NT2/D1 (cell line): ENCODE data around the gene IFI44L.

Experiments used
- DNase-seq: peaks from one replicate; pipeline ENCODE4 v3.0.0-alpha.2; 2011; ENCODE audit warnings: low read depth, low spot score
- H3K27me3 ChIP-seq: 2 replicates; pipeline ENCODE4 v1.6.0; 2011; ENCODE audit warnings: mild to moderate bottlenecking; ENCODE audit not compliant: insufficient read length, insufficient read depth
- H3K36me3 ChIP-seq: 2 replicates; pipeline ENCODE4 v1.6.1; 2011; ENCODE audit warnings: mild to moderate bottlenecking, low read length, mixed read lengths; ENCODE audit not compliant: insufficient read depth, insufficient read length
- H3K4me1 ChIP-seq: 2 replicates; pipeline ENCODE4 v1.5.1; 2011; ENCODE audit not compliant: insufficient read depth, insufficient read length
- H3K4me3 ChIP-seq: 2 replicates; pipeline ENCODE4 v1.5.1; 2011; ENCODE audit warnings: low read depth; ENCODE audit not compliant: insufficient read length
- H3K9ac ChIP-seq: 2 replicates; pipeline ENCODE4 v1.6.0; 2011; ENCODE audit warnings: low read depth; ENCODE audit not compliant: insufficient read length
- H3K9me3 ChIP-seq: 2 replicates; pipeline ENCODE4 v1.5.1; 2011; ENCODE audit warnings: mild to moderate bottlenecking, low read length; ENCODE audit not compliant: insufficient read depth
- SUZ12 ChIP-seq: IDR thresholded peaks from 2 replicates; pipeline ENCODE4 v1.6.1; 2011; ENCODE audit not compliant: insufficient read length, insufficient read depth; ENCODE audit errors: extremely low read depth
- YY1 ChIP-seq: IDR thresholded peaks from 2 replicates; pipeline ENCODE4 v1.6.1; 2011; ENCODE audit not compliant: insufficient read length, insufficient read depth
- ZNF274 ChIP-seq: IDR thresholded peaks from 2 replicates; pipeline ENCODE4 v1.6.1; 2011; ENCODE audit warnings: mild to moderate bottlenecking, low read depth, low read length

The IFI44L gene

DNA sequence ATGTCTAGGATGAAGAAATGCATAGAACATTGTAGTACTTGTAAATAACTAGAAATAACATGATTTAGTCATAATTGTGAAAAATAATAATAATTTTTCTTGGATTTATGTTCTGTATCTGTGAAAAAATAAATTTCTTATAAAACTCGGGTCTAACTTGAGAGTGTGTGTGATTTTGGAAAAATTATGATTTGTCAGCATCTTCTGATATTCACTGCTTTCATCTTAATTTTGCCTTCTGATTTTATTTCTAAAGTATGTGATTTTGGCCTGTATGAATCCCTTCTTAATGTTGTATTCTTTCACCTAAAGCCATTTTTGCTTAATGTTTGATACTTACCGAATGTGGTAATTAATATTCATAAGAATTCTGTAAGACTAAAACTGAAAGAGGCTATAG, 43.7 kb downstream of the IFI44L start:
- H3K27me3 ChIP-seq = no peaks in the 10 kb centered on the region
- no peak overlapping the region for H3K4me3 ChIP-seq
- no peaks in the 10 kb centered on the region for H3K4me1 ChIP-seq
- H3K9me3 ChIP-seq = no peaks in the 10 kb centered on the region
- TF ChIP-seq YY1 = no peak
- no peak for TF ChIP-seq SUZ12
- no peak for TF ChIP-seq ZNF274
- H3K9ac ChIP-seq = no peak overlapping the region
- DNase-seq = no peak
- no peaks in the 10 kb centered on the region for H3K36me3 ChIP-seq

DNA sequence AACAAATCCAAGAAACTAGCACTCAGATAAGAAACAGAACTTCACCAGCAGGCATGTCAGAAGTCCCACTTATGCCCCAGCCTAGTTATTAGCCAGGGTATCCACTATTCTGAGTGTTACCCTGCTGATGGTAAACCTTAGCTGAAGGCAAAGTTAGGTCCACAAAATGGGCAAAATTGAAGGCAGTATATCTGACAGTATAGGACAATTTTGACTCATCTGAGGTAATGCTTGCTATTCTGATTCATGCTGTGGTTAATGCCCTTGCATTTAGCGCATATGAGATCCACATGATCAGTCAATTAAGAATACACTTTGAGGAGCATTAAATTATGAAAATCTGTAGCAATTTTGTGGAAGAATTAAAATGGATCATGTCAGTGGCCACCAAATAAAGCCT, 44.5 kb downstream of the IFI44L start:
- H3K9ac ChIP-seq = no peak overlapping the region
- no peaks in the 10 kb centered on the region for H3K27me3 ChIP-seq
- TF ChIP-seq SUZ12 (no peak), YY1 (no peak), ZNF274 (no peak)
- no peaks in the 10 kb centered on the region for H3K4me1 ChIP-seq
- DNase-seq = no peak
- H3K36me3 ChIP-seq = no peaks in the 10 kb centered on the region
- H3K4me3 ChIP-seq = no peak overlapping the region
- H3K9me3 ChIP-seq = no peaks in the 10 kb centered on the region

DNA sequence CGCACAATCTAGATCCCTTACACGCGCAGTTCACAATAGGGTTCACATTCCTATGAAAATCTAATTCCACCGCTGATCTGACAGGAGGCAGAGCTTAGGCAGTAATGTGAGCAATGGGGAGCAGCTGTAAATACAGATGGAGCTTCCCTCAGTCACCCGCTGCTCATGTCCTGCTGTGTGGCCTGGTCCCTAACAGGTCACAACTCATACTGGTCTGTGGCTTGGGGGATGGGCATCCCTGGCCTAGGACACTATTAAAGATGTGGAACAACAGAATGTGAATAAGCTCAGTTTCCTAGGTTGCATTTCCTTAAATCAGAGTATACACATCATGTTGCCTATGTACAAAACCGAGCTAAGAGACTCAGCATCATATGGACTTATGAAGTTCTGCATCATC, 45.6 kb downstream of the IFI44L start:
- TF ChIP-seq YY1 (no peak), ZNF274 (no peak), SUZ12 (no peak)
- Histone ChIP-seq H3K36me3 (no peaks in the 10 kb centered on the region), H3K9ac (no peak overlapping the region), H3K27me3 (no peaks in the 10 kb centered on the region), H3K4me1 (no peaks in the 10 kb centered on the region), H3K9me3 (no peaks in the 10 kb centered on the region), H3K4me3 (no peak overlapping the region)
- no peak for DNase-seq

DNA sequence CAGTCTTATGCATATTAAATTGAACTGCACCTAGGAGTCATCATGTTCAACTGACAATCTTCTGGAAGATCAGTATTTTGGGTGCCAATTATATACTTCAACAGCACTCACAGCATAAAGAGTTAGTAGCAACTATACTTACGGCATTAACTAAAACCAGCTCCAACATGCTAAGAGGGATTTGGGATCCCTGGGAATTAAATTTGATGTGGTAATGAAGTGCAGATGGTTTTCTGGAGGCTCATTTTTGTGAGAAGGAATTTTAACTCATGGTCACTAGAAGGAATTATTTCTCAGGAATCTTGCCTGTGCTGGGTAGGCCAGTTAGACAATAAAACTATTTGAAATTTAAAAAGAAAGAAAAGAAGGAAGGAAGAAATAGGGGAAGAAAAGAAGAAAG, 47.7 kb downstream of the IFI44L start:
- H3K4me1 ChIP-seq = no peaks in the 10 kb centered on the region
- no peaks in the 10 kb centered on the region for H3K27me3 ChIP-seq
- no peaks in the 10 kb centered on the region for H3K36me3 ChIP-seq
- no peaks in the 10 kb centered on the region for H3K9me3 ChIP-seq
- H3K4me3 ChIP-seq = no peak overlapping the region
- no peak overlapping the region for H3K9ac ChIP-seq
- no peak for DNase-seq
- no peak for TF ChIP-seq SUZ12
- TF ChIP-seq YY1 = no peak
- no peak for TF ChIP-seq ZNF274

DNA sequence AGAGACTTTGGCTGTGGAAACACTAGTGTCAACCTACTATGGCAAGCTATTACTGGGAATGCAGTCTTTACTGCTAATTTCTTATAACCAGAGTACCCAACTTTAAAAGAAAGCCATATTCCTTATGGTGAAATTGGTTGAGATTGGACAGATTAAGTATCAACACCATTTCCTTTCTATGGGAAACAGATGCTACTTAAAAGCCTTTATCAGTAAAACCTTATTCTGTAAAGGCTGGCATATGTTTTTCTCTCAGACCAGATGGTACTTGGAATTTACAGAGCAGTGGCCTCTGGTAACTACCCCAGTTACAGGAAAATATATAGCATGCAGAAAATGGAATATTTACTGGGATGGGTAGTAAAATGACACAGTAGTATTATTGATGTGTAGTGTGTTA, 48.2 kb downstream of the IFI44L start:
- H3K4me3 ChIP-seq = no peak overlapping the region
- H3K36me3 ChIP-seq = no peaks in the 10 kb centered on the region
- DNase-seq = no peak
- no peaks in the 10 kb centered on the region for H3K27me3 ChIP-seq
- H3K4me1 ChIP-seq = no peaks in the 10 kb centered on the region
- TF ChIP-seq SUZ12 (no peak), YY1 (no peak), ZNF274 (no peak)
- H3K9ac ChIP-seq = no peak overlapping the region
- H3K9me3 ChIP-seq = no peaks in the 10 kb centered on the region

DNA sequence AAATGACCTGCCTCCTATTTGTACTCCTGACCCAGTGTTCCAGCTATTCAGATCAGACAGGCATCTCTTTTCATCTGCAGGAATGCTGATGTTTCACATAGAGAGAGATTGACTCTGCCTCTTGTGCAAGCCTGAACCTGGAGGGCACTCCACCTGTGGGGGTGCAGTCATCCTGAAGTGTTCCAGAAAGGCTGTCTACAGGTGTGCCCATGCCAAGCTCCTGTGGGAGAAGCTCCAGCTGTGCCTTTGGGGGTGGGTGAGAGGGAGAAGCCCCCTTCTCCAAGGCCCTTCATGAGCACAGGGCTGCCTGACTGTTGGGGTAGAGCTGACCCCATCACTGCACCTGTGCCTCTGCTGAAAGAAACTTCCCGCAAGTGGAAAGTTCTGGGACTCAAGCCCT, 52.2 kb downstream of the IFI44L start:
- Histone ChIP-seq H3K4me1 (no peaks in the 10 kb centered on the region), H3K4me3 (no peak overlapping the region), H3K9me3 (no peaks in the 10 kb centered on the region), H3K27me3 (no peaks in the 10 kb centered on the region), H3K36me3 (no peaks in the 10 kb centered on the region), H3K9ac (no peak overlapping the region)
- DNase-seq = no peak
- TF ChIP-seq ZNF274 (no peak), YY1 (no peak), SUZ12 (no peak)

DNA sequence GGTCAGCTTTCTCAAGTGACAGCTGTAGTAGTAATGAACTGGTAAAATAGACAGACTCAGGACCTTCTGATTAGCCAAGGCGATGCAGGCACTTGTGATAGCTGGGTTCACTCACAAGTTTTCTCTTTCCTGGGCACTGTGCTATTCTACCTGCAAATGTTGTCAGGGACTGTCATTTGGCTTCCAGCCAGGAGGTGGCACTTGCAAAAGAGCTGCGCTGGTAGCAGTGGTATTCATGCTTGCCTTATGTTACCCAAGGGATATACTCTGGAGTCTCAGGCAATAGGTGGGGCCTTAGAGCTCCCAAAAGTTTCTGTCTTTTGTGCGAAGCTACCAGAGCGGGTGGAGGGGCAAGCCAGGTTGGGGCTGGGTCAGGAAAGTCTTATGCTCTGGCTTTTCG, 52.9 kb downstream of the IFI44L start:
- H3K9me3 ChIP-seq = no peaks in the 10 kb centered on the region
- H3K4me1 ChIP-seq = no peaks in the 10 kb centered on the region
- no peaks in the 10 kb centered on the region for H3K36me3 ChIP-seq
- no peak for TF ChIP-seq YY1
- no peak for TF ChIP-seq ZNF274
- no peak for TF ChIP-seq SUZ12
- no peak overlapping the region for H3K9ac ChIP-seq
- H3K4me3 ChIP-seq = no peak overlapping the region
- H3K27me3 ChIP-seq = no peaks in the 10 kb centered on the region
- DNase-seq = peak; percentile 27

DNA sequence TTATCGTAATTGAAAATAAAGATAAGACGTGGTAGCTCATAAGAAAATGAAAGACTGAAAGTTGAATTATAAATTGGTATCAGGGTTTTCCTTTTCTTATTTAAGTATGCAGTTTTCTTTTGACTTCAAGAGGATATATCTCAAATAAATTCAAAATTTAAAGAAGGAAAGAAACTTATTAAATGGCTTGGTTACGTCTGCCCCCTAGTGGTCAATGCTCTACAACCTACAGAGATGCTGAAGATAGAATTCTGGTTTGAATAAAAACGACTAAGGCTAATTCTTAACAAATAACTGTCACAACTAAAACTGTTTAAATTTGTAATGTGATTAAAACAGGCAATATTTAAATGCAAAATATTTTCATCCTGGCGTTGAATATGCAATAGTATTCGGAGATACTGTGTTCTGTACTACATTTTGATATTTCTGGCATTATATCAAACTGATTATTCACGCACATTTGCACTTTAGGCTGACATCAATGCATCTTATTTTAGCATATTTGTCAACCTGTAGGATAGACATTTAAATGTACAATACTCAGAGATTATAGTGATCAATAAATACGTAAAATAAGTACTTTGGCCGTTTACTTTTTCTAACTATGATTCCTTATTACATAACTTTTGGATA, 56.2 kb downstream of the IFI44L start:
- H3K4me3 ChIP-seq = no peak overlapping the region
- DNase-seq = peak; percentile 68
- H3K4me1 ChIP-seq = no peaks in the 10 kb centered on the region
- no peaks in the 10 kb centered on the region for H3K36me3 ChIP-seq
- TF ChIP-seq YY1 (no peak), ZNF274 (no peak), SUZ12 (no peak)
- no peaks in the 10 kb centered on the region for H3K9me3 ChIP-seq
- no peaks in the 10 kb centered on the region for H3K27me3 ChIP-seq
- H3K9ac ChIP-seq = no peak overlapping the region
